Dedifferentiated amniotic fluid mesenchymal stem cell (primary cell): ENCODE data around the gene ABCC10.
"Not testable (repeated sequence)": the region's sequence is repeated elsewhere in the genome, so short reads cannot be mapped to it uniquely, and the experiment has no call there.

Experiments used
- DNase-seq: peaks from one replicate; pipeline ENCODE4 v3.0.0-alpha.2; 2016; ENCODE audit errors: extremely low spot score

Gene ABCC10

DNA sequence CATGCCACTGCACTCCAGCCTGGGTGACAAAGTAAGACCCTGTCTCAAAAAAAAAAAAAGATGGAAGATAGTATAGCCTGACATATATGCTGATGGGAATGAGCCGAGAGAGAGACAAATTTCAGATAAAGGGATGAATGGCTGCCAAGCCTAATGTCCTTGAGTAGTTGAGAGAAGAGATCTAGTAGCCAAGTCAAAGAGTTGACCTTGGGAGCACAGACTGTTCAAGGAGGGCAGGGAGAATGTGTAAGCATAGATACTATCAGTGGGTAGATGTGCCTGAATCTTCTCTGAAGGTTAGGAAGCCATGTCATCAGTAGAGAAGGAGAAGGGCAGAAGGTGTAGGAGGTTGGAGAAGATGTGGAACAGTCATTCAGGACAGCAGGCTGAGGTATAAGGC, 20.0 kb upstream of the ABCC10 start:
- DNase-seq, result no peak

DNA sequence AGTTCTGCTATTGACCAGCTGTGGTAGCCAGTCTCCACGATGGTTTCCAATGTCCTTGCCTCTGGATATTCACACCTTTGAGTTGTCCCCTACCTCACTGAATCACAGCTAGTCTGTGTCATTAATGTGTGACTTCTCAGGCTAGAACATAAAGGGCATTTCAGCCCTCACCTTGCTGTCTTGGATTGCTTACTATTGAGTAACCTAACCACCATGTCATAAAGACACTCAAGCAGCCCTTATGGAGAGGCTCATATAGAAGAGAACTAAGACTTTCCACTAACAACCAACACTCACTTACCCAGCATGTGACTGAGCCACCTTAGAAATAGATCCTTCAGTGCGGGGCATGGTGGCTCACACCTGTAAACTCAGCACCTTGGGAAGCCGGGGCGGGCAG, 19.1 kb upstream of the ABCC10 start:
- no peak for DNase-seq

- DNase-seq, result not testable (repeated sequence)
Observed at GRCh38 chr6:43410776-43411175, 16.6 kb upstream of the ABCC10 start.

DNA sequence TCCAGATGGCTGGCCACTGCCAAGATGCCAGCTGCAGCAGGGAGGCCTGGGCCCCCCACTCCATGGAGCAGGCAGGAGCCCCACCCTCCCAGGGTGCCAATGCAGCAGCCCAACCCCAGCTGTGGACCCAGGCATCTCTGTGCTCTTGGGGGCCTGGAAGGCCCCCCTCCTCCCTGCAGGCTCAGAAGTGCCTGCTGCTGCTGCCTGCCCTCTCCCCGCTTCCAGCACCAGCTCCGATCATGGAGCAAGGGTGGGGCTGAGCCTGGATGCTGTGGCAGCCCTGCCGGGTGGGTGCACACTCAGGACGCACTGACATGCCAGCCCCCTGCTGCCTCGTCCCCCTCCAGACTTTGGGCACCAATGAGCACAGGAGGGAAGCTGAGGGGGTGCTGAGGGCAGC, 14.8 kb upstream of the ABCC10 start:
- no peak for DNase-seq

- DNase-seq, result no peak
Observed at GRCh38 chr6:43413002-43413401, 14.3 kb upstream of the ABCC10 start.

- DNase-seq, result not testable (repeated sequence)
Observed at GRCh38 chr6:43415275-43415674, 12.1 kb upstream of the ABCC10 start.

- DNase-seq, result no peak
Observed at GRCh38 chr6:43416935-43417334, 10.4 kb upstream of the ABCC10 start.

DNA sequence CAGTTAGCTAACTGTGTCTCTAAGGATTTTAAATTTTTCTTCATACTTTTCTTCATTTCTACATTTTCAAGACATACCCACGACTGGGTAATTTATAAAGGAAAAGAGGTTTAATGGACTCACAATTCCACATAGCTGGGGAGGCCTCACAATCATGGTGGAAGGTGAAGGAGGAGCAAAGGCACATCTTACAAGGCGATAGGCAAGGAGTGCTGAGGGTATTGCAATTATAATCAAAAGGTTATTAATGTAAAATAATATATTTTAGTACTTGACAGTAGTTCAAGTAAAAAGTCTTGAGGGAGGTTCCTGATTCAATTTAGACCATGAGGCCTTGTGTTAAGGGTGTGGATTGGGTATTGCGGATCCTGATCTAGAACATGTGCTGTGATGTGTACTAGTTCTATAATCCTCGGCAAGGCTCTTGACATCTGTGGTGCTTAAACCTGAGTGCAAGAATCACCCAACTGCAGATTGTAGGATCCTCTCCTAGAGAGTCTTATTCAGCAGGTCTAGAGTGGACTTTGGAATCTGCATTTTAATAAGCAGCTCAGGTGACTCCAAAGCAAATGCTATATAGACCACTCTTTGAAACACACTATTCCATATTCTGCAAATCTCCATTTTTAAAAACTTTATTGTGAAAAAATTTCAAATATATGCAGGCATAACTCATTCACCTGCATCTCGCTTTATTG, 7.2 kb upstream of the ABCC10 start:
- no peak for DNase-seq

- no peak for DNase-seq
Observed at GRCh38 chr6:43421831-43422230, 5.5 kb upstream of the ABCC10 start.

- not testable (repeated sequence) for DNase-seq
Observed at GRCh38 chr6:43425083-43425482, 2.3 kb upstream of the ABCC10 start.

- no peak for DNase-seq
Observed at GRCh38 chr6:43426928-43427405, 374 bp upstream of the ABCC10 start.

GRCh38 chr6:43428112-43428570, 800 bp downstream of the ABCC10 start:
- no peak for DNase-seq

- no peak for DNase-seq
Observed at GRCh38 chr6:43428874-43429273, 1.5 kb downstream of the ABCC10 start.

GRCh38 chr6:43432009-43432945, 4.9 kb downstream of the ABCC10 start:
- no peak for DNase-seq

- DNase-seq, result no peak
Observed at GRCh38 chr6:43433148-43433547, 5.8 kb downstream of the ABCC10 start.

DNA sequence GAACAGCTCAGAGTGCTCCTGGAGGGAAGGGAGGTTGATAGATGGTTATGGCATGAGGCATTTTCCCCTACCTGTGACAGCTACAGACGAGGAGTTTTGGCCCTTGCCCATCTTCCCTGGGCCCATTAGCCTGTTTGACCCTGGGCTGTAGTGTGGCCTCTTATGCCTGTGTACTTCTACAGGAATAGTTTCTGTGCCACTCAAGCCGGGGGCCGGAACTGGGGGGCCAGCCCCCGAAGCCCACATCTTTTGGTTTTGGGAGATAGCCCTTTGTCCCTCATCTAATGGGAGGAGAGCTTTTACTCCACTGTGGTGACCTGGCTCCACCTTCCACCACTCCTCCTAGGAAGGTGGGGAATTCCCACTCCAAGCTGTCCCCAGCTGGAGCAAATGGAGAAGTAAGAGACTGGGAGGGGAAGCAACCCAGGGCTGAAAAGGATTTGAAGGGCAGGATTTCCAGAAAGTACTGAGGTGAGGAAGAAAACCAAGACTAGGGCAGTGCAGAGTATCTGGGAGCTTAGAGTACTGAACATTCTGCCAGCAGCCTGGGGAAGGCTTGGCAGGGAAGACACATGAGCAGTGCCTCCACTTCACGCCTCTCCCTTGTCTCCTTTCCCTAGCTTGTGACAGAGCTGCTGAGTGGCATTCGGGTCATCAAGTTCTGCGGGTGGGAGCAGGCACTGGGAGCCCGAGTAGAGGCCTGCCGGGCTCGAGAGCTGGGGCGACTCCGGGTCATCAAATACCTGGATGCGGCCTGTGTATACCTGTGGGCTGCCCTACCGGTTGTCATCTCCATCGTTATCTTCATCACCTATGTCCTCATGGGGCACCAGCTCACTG, 6.9 kb downstream of the ABCC10 start:
- no peak for DNase-seq

- DNase-seq, result no peak
Observed at GRCh38 chr6:43434943-43435342, 7.6 kb downstream of the ABCC10 start.

GRCh38 chr6:43435682-43436437, 8.5 kb downstream of the ABCC10 start:
- no peak for DNase-seq

- peak; percentile 46 for DNase-seq
Observed at GRCh38 chr6:43436577-43437282, 9.4 kb downstream of the ABCC10 start.

GRCh38 chr6:43437700-43438099, 10.4 kb downstream of the ABCC10 start:
- no peak for DNase-seq
